OCI-LY3 (cell line): ENCODE measurements around the gene TUBB4B.

Experiments used
- EZH2phosphoT487 ChIP-seq: fragments of 200-600 bp; shearing (Covaris generic); IDR thresholded peaks from 2 replicates; pipeline ENCODE4 v1.6.1; 2018; ENCODE audit warnings: antibody characterized with exemption, mixed run types, low read depth
- TF ChIP-seq, protein P1 (sequence below): fragments of 200-600, 300-600 bp; sonication (generic); IDR thresholded peaks from 2 replicates; pipeline ENCODE4 v1.5.1; 2014; ENCODE audit warnings: antibody characterized with exemption, low read length, low read depth

DNA sequence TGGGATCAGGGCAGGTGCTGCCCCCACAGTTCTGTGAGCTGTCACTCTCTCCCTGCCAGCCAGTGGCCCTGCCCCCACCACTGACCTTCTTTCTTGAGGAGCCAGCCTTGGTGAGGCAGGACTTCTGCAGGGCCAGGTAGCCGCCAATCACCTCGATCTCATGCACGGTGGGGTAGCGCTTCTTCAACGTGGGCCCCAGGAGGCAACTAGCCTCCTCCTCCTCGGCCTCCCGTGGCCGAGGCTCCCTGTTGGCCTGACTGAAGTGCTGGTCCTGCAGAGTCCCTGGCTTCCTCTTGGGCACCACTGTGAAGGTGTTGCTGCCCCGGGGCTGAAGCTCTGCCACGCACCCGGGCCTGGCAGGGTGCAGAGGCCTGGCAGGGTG is 42.2 kb upstream of the TUBB4B start:
- TF ChIP-seq, protein P1, sequence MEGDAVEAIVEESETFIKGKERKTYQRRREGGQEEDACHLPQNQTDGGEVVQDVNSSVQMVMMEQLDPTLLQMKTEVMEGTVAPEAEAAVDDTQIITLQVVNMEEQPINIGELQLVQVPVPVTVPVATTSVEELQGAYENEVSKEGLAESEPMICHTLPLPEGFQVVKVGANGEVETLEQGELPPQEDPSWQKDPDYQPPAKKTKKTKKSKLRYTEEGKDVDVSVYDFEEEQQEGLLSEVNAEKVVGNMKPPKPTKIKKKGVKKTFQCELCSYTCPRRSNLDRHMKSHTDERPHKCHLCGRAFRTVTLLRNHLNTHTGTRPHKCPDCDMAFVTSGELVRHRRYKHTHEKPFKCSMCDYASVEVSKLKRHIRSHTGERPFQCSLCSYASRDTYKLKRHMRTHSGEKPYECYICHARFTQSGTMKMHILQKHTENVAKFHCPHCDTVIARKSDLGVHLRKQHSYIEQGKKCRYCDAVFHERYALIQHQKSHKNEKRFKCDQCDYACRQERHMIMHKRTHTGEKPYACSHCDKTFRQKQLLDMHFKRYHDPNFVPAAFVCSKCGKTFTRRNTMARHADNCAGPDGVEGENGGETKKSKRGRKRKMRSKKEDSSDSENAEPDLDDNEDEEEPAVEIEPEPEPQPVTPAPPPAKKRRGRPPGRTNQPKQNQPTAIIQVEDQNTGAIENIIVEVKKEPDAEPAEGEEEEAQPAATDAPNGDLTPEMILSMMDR, result no peak
- TF ChIP-seq EZH2phosphoT487, result no peak
